PFSK-1 (cell line): ENCODE measurements around the gene SPTBN4.

Experiments
- FOXP2 ChIP-seq: optimal IDR thresholded peaks from 2 replicates; pipeline ENCODE3; 2011; ENCODE audit warnings: borderline replicate concordance, control low read depth, inconsistent platforms; ENCODE audit not compliant: insufficient read depth; ENCODE audit errors: extremely low read length, extremely low read depth
- POLR2AphosphoS5 ChIP-seq: IDR thresholded peaks from 2 replicates; pipeline ENCODE4 v1.6.1; 2012; ENCODE audit warnings: low read depth, mild to moderate bottlenecking, control low read depth, low read length, moderate library complexity
- REST ChIP-seq, 2 experiments: IDR thresholded peaks; 2 replicates each; pipeline versions ENCODE4 v1.6.1 to v1.8.0; 2011 to 2012; ENCODE audit warnings: low read depth in 2 of 2, low read length in 2 of 2, control low read depth in 1 of 2, inconsistent platforms in 1 of 2, mild to moderate bottlenecking in 1 of 2, moderate library complexity in 1 of 2; ENCODE audit not compliant: insufficient read depth in 1 of 2
- SIN3A ChIP-seq: IDR thresholded peaks from 2 replicates; pipeline ENCODE4 v1.6.1; 2012; ENCODE audit warnings: mild to moderate bottlenecking, low read length, moderate library complexity, borderline replicate concordance; ENCODE audit not compliant: insufficient read depth
- TAF1 ChIP-seq: IDR thresholded peaks from 2 replicates; pipeline ENCODE4 v1.6.1; 2012; ENCODE audit warnings: low read length, control low read depth, borderline replicate concordance; ENCODE audit not compliant: insufficient read depth

Gene SPTBN4

GRCh38 chr19:40605216-40605971 lies 138.6 kb downstream of the SPTBN4 start:
- TF ChIP-seq SIN3A, result no peak
- no peak for TF ChIP-seq FOXP2
- no peak for TF ChIP-seq TAF1
- no peak for TF ChIP-seq POLR2AphosphoS5
- no peak for TF ChIP-seq REST (IDR thresholded peaks at IDR 0.05; ENCODE audit: insufficient read depth in 1 of 2, low read depth in 2 of 2, low read length in 2 of 2)

GRCh38 chr19:40607311-40608239 lies 140.8 kb downstream of the SPTBN4 start:
- TF ChIP-seq TAF1 (no peak), SIN3A (no peak), POLR2AphosphoS5 (no peak), FOXP2 (no peak), REST (IDR thresholded peaks at IDR 0.05; ENCODE audit: insufficient read depth in 1 of 2, low read depth in 2 of 2, low read length in 2 of 2) (no peak)

- no peak for TF ChIP-seq TAF1
- TF ChIP-seq POLR2AphosphoS5, result no peak
- no peak for TF ChIP-seq SIN3A
- TF ChIP-seq REST (IDR thresholded peaks at IDR 0.05; ENCODE audit: insufficient read depth in 1 of 2, low read depth in 2 of 2, low read length in 2 of 2), result no peak
- no peak for TF ChIP-seq FOXP2
These were observed 141.4 kb downstream of the SPTBN4 start for GRCh38 chr19:40608240-40608621.

- TF ChIP-seq POLR2AphosphoS5 (no peak), FOXP2 (no peak), REST (IDR thresholded peaks at IDR 0.05; ENCODE audit: insufficient read depth in 1 of 2, low read depth in 2 of 2, low read length in 2 of 2) (no peak), TAF1 (no peak), SIN3A (no peak)
These were observed 142.2 kb downstream of the SPTBN4 start for GRCh38 chr19:40608957-40609356.
